Measurements from ENCODE around the gene ERCC4.

DNA sequence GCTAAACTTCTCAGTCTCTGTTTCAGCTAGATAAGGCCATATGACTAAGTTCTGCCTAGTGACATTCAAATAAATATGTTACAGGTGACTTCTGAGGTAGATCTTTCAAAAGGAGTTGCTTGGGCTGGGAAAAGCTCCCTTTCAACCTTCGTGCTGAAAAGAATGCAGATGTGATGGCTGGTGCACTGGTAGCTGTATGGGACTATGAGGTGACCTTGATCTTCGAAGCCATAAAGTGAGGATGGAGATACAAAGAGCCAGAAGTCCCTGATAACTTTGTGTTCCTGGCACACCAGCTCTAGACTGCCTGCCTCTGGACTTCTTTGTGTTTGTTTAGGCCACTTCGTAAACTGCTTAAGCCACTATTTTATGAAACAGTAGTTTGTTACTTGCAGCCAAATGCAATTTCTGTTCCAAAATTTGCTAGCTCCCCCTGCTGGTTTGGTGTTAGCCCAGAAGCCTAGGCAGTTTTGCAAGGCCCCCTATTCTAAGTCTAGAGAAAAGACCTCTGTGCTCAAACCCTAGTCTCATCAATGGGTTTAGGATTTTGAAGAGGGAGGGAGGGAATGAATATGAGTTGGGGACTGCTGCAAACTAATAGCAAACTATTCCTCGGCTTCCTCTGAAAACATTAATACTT is 23.3 kb upstream of the ERCC4 start:
- TF ChIP-seq EZH2 (IDR thresholded peaks at IDR 0.05; ENCODE audit: insufficient read depth, poor library complexity, severe bottlenecking) (no peak), EZH2phosphoT487 (IDR thresholded peaks at IDR 0.05; ENCODE audit: insufficient read depth, low read depth) (no peak)
